HEK293T (cell line): ENCODE data around the gene SH3D21.

Experiments
- BHLHE40 ChIP-seq: fragments of 450-650 bp; IDR thresholded peaks from 2 replicates; pipeline ENCODE4 v1.6.1; 2016; ENCODE audit warnings: mild to moderate bottlenecking, moderate library complexity, borderline replicate concordance
- ELF4 ChIP-seq: fragments of 450-650 bp; IDR thresholded peaks from 2 replicates; pipeline ENCODE4 v1.6.1; 2017; ENCODE audit warnings: antibody characterized with exemption
- FOXA1 ChIP-seq: fragments of 450-650 bp; IDR thresholded peaks from 2 replicates; pipeline ENCODE4 v1.6.1; 2016; ENCODE audit warnings: mild to moderate bottlenecking
- FOXM1 ChIP-seq: fragments of 450-650 bp; IDR thresholded peaks from 2 replicates; pipeline ENCODE4 v1.6.1; 2017; ENCODE audit warnings: mild to moderate bottlenecking, borderline replicate concordance
- HDGF ChIP-seq: fragments of 450-650 bp; IDR thresholded peaks from 2 replicates; pipeline ENCODE4 v1.6.1; 2017; ENCODE audit warnings: antibody characterized with exemption, borderline replicate concordance
- L3MBTL2 ChIP-seq: fragments of 450-650 bp; conservative IDR thresholded peaks from 2 replicates; pipeline ENCODE4 v1.6.1; 2016; ENCODE audit warnings: mild to moderate bottlenecking
- NFRKB ChIP-seq: fragments of 450-650 bp; IDR thresholded peaks from 2 replicates; pipeline ENCODE4 v1.6.1; 2016; ENCODE audit warnings: mild to moderate bottlenecking, moderate library complexity
- SP1 ChIP-seq: fragments of 450-650 bp; IDR thresholded peaks from 2 replicates; pipeline ENCODE4 v1.6.1; 2017
- SUZ12 ChIP-seq: fragments of 450-650 bp; IDR thresholded peaks from 2 replicates; pipeline ENCODE4 v1.6.1; 2016; ENCODE audit warnings: mild to moderate bottlenecking
- ZNF384 ChIP-seq: fragments of 450-650 bp; IDR thresholded peaks from 2 replicates; pipeline ENCODE4 v1.6.1; 2016
- TF ChIP-seq, protein P1 (sequence below): fragments of 450-650 bp; IDR thresholded peaks from 2 replicates; pipeline ENCODE4 v1.6.1; 2016

DNA sequence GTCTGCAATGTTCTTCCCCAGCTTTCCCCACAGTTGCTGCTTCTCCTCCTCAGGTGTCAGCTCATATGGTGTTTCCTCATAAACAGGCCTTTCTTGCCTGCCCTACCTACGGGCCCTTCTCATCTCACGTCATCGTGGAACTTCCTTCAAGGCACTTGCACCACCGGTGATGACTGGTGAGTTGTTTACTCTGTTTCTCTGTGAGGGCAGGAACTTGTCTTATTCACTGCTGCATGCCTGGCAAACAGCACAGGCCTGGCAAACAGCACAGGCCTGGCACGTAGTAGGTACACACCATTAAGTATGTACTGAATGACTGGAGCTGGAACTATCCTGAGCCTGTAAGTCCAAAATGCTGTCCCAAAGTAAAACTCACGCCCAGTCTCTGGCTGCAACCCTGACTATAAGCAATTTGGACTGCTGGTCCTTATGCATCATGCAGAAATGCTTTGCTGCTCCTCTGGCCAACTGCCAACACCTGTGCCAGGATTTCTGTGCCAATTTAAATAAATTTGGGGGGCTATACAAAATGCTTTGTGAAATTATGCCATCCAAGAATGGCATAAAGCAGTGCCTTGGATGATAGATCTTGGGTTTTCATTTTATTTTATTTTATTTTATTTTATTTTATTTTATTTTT lies 53.9 kb downstream of the SH3D21 start:
- no peak for TF ChIP-seq HDGF
- TF ChIP-seq FOXM1: no peak
- no peak for TF ChIP-seq NFRKB
- no peak for TF ChIP-seq BHLHE40
- TF ChIP-seq ZNF384: no peak
- TF ChIP-seq L3MBTL2: no peak
- TF ChIP-seq SP1: no peak
- TF ChIP-seq, protein P1, sequence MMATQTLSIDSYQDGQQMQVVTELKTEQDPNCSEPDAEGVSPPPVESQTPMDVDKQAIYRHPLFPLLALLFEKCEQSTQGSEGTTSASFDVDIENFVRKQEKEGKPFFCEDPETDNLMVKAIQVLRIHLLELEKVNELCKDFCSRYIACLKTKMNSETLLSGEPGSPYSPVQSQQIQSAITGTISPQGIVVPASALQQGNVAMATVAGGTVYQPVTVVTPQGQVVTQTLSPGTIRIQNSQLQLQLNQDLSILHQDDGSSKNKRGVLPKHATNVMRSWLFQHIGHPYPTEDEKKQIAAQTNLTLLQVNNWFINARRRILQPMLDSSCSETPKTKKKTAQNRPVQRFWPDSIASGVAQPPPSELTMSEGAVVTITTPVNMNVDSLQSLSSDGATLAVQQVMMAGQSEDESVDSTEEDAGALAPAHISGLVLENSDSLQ: no peak
- TF ChIP-seq FOXA1: no peak
- TF ChIP-seq SUZ12: no peak
- no peak for TF ChIP-seq ELF4
